Measurements from ENCODE around the gene GALNT17. TPM values are rescaled to one million over a fixed set of nuclear protein-coding genes. Genes with fewer than 3 reads are reported as not detected.

GALNT17 gene
- polyA plus RNA-seq, 1 donor from 2014 or later = 15.7 TPM

GRCh38 chr7:71264005-71264404 is 132.1 kb downstream of the GALNT17 start:
- Histone ChIP-seq H3K9me3 (ENCODE audit: low read length) (no peaks in the 10 kb centered on the region), H3K79me2 (replicated peaks; ENCODE audit: insufficient read depth, low read length) (no peaks in the 10 kb centered on the region), H3K27ac (ENCODE audit: low read length) (no peak overlapping the region), H4K20me1 (ENCODE audit: insufficient read depth) (no peaks in the 10 kb centered on the region), H3K9me2 (ENCODE audit: insufficient read depth, low read length) (no peaks in the 10 kb centered on the region), H3K9ac (ENCODE audit: low read length) (no peak overlapping the region), H3K4me2 (ENCODE audit: low read length) (no peak overlapping the region), H3K4me3 (ENCODE audit: low read length) (no peak overlapping the region), H2AFZ (ENCODE audit: low read depth, low read length) (no peak overlapping the region), H3K27me3 (ENCODE audit: insufficient read depth, low read depth, low read length) (no peaks in the 10 kb centered on the region), H3K36me3 (ENCODE audit: insufficient read depth, low read length) (no peaks in the 10 kb centered on the region), H3F3A (ENCODE audit: insufficient read depth, low read length, poor library complexity, severe bottlenecking) (no peaks in the 10 kb centered on the region)
- TF ChIP-seq TAF1 (IDR thresholded peaks at IDR 0.05; ENCODE audit: low read depth) (no peak), POLR2AphosphoS5 (IDR thresholded peaks at IDR 0.05) (no peak), EP300 (conservative IDR thresholded peaks at IDR 0.05; ENCODE audit: poor library complexity, severe bottlenecking) (no peak), MXI1 (conservative IDR thresholded peaks at IDR 0.05; ENCODE audit: poor library complexity, severe bottlenecking) (no peak), EZH2 (IDR thresholded peaks at IDR 0.05; ENCODE audit: borderline replicate concordance, insufficient read depth, low read length, poor library complexity, severe bottlenecking) (no peak), SMC3 (conservative IDR thresholded peaks at IDR 0.05; ENCODE audit: poor library complexity) (no peak), RAD21 (conservative IDR thresholded peaks at IDR 0.05) (no peak), CTCF (IDR thresholded peaks at IDR 0.05; ENCODE audit: poor library complexity, severe bottlenecking) (no peak)
- TF ChIP-seq, protein P1, sequence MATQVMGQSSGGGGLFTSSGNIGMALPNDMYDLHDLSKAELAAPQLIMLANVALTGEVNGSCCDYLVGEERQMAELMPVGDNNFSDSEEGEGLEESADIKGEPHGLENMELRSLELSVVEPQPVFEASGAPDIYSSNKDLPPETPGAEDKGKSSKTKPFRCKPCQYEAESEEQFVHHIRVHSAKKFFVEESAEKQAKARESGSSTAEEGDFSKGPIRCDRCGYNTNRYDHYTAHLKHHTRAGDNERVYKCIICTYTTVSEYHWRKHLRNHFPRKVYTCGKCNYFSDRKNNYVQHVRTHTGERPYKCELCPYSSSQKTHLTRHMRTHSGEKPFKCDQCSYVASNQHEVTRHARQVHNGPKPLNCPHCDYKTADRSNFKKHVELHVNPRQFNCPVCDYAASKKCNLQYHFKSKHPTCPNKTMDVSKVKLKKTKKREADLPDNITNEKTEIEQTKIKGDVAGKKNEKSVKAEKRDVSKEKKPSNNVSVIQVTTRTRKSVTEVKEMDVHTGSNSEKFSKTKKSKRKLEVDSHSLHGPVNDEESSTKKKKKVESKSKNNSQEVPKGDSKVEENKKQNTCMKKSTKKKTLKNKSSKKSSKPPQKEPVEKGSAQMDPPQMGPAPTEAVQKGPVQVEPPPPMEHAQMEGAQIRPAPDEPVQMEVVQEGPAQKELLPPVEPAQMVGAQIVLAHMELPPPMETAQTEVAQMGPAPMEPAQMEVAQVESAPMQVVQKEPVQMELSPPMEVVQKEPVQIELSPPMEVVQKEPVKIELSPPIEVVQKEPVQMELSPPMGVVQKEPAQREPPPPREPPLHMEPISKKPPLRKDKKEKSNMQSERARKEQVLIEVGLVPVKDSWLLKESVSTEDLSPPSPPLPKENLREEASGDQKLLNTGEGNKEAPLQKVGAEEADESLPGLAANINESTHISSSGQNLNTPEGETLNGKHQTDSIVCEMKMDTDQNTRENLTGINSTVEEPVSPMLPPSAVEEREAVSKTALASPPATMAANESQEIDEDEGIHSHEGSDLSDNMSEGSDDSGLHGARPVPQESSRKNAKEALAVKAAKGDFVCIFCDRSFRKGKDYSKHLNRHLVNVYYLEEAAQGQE (IDR thresholded peaks at IDR 0.05; ENCODE audit: borderline replicate concordance) = no peak

- Histone ChIP-seq H3F3A (ENCODE audit: insufficient read depth, low read length, poor library complexity, severe bottlenecking) (no peaks in the 10 kb centered on the region), H3K9me2 (ENCODE audit: insufficient read depth, low read length) (no peaks in the 10 kb centered on the region), H3K4me2 (ENCODE audit: low read length) (no peak overlapping the region), H3K36me3 (ENCODE audit: insufficient read depth, low read length) (no peaks in the 10 kb centered on the region), H3K27ac (ENCODE audit: low read length) (no peak overlapping the region), H3K79me2 (replicated peaks; ENCODE audit: insufficient read depth, low read length) (no peaks in the 10 kb centered on the region), H3K4me3 (ENCODE audit: low read length) (no peak overlapping the region), H3K9ac (ENCODE audit: low read length) (no peak overlapping the region), H4K20me1 (ENCODE audit: insufficient read depth) (no peaks in the 10 kb centered on the region), H2AFZ (ENCODE audit: low read depth, low read length) (no peak overlapping the region), H3K9me3 (ENCODE audit: low read length) (no peaks in the 10 kb centered on the region), H3K27me3 (ENCODE audit: insufficient read depth, low read depth, low read length) (no peaks in the 10 kb centered on the region)
- TF ChIP-seq TAF1 (IDR thresholded peaks at IDR 0.05; ENCODE audit: low read depth) (no peak), EZH2 (IDR thresholded peaks at IDR 0.05; ENCODE audit: borderline replicate concordance, insufficient read depth, low read length, poor library complexity, severe bottlenecking) (no peak), RAD21 (conservative IDR thresholded peaks at IDR 0.05) (no peak), CTCF (IDR thresholded peaks at IDR 0.05; ENCODE audit: poor library complexity, severe bottlenecking) (no peak), SMC3 (conservative IDR thresholded peaks at IDR 0.05; ENCODE audit: poor library complexity) (no peak), MXI1 (conservative IDR thresholded peaks at IDR 0.05; ENCODE audit: poor library complexity, severe bottlenecking) (no peak), EP300 (conservative IDR thresholded peaks at IDR 0.05; ENCODE audit: poor library complexity, severe bottlenecking) (no peak), POLR2AphosphoS5 (IDR thresholded peaks at IDR 0.05) (no peak)
- TF ChIP-seq, protein P1 (IDR thresholded peaks at IDR 0.05; ENCODE audit: borderline replicate concordance) = no peak
These were observed 135.0 kb downstream of the GALNT17 start for GRCh38 chr7:71266912-71267311.

Data from neural cell (in vitro differentiated cells).